ENCODE measurements around the gene ABCB8.

DNA sequence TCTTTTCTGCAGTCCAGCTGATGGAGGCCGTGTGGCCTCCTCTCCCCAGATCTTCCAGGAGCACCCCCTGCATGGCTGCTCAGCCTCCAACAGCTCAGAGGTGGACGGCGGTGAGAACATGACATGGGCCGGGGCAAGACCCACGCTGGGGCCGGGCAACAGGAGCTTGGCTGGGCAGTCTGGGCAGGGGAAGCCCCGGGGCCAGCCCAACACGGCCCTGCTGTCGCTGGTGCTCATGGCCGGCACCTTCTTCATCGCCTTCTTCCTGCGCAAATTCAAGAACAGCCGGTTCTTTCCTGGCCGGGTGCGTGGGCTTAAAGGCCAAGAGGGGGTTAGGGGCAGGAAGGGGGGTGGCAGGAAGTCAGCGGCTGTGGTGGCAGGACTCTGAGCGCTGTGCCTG, 45.7 kb downstream of the ABCB8 start:
- TF ChIP-seq, protein P1, sequence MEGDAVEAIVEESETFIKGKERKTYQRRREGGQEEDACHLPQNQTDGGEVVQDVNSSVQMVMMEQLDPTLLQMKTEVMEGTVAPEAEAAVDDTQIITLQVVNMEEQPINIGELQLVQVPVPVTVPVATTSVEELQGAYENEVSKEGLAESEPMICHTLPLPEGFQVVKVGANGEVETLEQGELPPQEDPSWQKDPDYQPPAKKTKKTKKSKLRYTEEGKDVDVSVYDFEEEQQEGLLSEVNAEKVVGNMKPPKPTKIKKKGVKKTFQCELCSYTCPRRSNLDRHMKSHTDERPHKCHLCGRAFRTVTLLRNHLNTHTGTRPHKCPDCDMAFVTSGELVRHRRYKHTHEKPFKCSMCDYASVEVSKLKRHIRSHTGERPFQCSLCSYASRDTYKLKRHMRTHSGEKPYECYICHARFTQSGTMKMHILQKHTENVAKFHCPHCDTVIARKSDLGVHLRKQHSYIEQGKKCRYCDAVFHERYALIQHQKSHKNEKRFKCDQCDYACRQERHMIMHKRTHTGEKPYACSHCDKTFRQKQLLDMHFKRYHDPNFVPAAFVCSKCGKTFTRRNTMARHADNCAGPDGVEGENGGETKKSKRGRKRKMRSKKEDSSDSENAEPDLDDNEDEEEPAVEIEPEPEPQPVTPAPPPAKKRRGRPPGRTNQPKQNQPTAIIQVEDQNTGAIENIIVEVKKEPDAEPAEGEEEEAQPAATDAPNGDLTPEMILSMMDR (IDR thresholded peaks at IDR 0.05), result no peak
- no peak for TF ChIP-seq POLR2A (IDR thresholded peaks at IDR 0.05)
- TF ChIP-seq EP300 (IDR thresholded peaks at IDR 0.05), result no peak
